SK-N-SH treated with all-trans-retinoic acid at 6 μM for 48 hours (cell line): ENCODE data around the gene LNPK.

Experiments
- ATAC-seq: fragments of 200-7000 bp; cut with Tn5 transposase; 3 replicates; pipeline ENCODE4 v1.9.1; 2020; ENCODE audit warnings: mild to moderate bottlenecking, moderate library complexity
- ARNTL ChIP-seq: fragments of 450-650 bp; formaldehyde crosslinking; IDR thresholded peaks from 2 replicates; pipeline ENCODE4 v1.5.0; 2020; ENCODE audit warnings: low read depth, mild to moderate bottlenecking, moderate library complexity, borderline replicate concordance
- CREB5 ChIP-seq: fragments of 250-450 bp; sonication (Bioruptor Pico); IDR thresholded peaks from 2 replicates; pipeline ENCODE4 v1.5.1; 2020; ENCODE audit warnings: low read depth, mild to moderate bottlenecking, moderate library complexity
- CSDC2 ChIP-seq: fragments of 250-450 bp; sonication (Bioruptor Pico); IDR thresholded peaks from 2 replicates; pipeline ENCODE4 v1.5.0; 2020; ENCODE audit warnings: mild to moderate bottlenecking, moderate library complexity
- CSRNP3 ChIP-seq: fragments of 250-450 bp; sonication (Bioruptor Pico); IDR thresholded peaks from 2 replicates; pipeline ENCODE4 v1.5.1; 2021; ENCODE audit warnings: mild to moderate bottlenecking, moderate library complexity
- GLIS3 ChIP-seq: fragments of 250-450 bp; sonication (Bioruptor Pico); IDR thresholded peaks from 2 replicates; pipeline ENCODE4 v1.5.0; 2020; ENCODE audit warnings: mild to moderate bottlenecking, moderate library complexity
- ISL1 ChIP-seq: fragments of 250-450 bp; sonication (Bioruptor Pico); IDR thresholded peaks from 2 replicates; pipeline ENCODE4 v2.1.2; 2022; ENCODE audit warnings: mild to moderate bottlenecking, moderate library complexity
- OSR1 ChIP-seq: fragments of 250-450 bp; sonication (Bioruptor Pico); IDR thresholded peaks from 2 replicates; pipeline ENCODE4 v1.8.0; 2022; ENCODE audit warnings: moderate library complexity, mild to moderate bottlenecking, inconsistent platforms
- PATZ1 ChIP-seq: fragments of 250-450 bp; sonication (Bioruptor Pico); IDR thresholded peaks from 2 replicates; pipeline ENCODE4 v1.8.0; 2020; ENCODE audit warnings: mild to moderate bottlenecking, moderate library complexity, borderline replicate concordance
- PPARA ChIP-seq: fragments of 250-450 bp; sonication (Bioruptor Pico); IDR thresholded peaks from 2 replicates; pipeline ENCODE4 v1.5.0; 2020; ENCODE audit warnings: mild to moderate bottlenecking, borderline replicate concordance
- SNAI2 ChIP-seq: fragments of 250-450 bp; sonication (Bioruptor Pico); IDR thresholded peaks from 2 replicates; pipeline ENCODE4 v1.5.0; 2020; ENCODE audit warnings: mild to moderate bottlenecking, moderate library complexity
- TCF4 ChIP-seq: fragments of 250-450 bp; sonication (Bioruptor Pico); IDR thresholded peaks from 2 replicates; pipeline ENCODE4 v1.8.0; 2021; ENCODE audit warnings: mild to moderate bottlenecking, moderate library complexity, borderline replicate concordance
- ZC3H10 ChIP-seq: fragments of 250-450 bp; sonication (Bioruptor Pico); IDR thresholded peaks from 2 replicates; pipeline ENCODE4 v1.5.1; 2021; ENCODE audit warnings: mild to moderate bottlenecking, moderate library complexity
- ZFP3 ChIP-seq: fragments of 250-450 bp; sonication (Bioruptor Pico); IDR thresholded peaks from 2 replicates; pipeline ENCODE4 v1.5.0; 2020; ENCODE audit warnings: mild to moderate bottlenecking, moderate library complexity
- ZFP30 ChIP-seq: fragments of 450-650 bp; formaldehyde crosslinking; IDR thresholded peaks from 2 replicates; pipeline ENCODE4 v1.5.0; 2022; ENCODE audit warnings: mild to moderate bottlenecking, moderate library complexity
- ZNF565 ChIP-seq: fragments of 450-650 bp; formaldehyde crosslinking; conservative IDR thresholded peaks from 2 replicates; pipeline ENCODE4 v1.5.0; 2020; ENCODE audit warnings: low read depth, mild to moderate bottlenecking, moderate library complexity
- ZNF70 ChIP-seq: fragments of 450-650 bp; formaldehyde crosslinking; IDR thresholded peaks from 2 replicates; pipeline ENCODE4 v1.5.0; 2020; ENCODE audit warnings: mild to moderate bottlenecking, moderate library complexity
- ZNF8 ChIP-seq: fragments of 450-650 bp; formaldehyde crosslinking; IDR thresholded peaks from 2 replicates; pipeline ENCODE4 v1.5.0; 2020; ENCODE audit warnings: mild to moderate bottlenecking, moderate library complexity
- TF ChIP-seq, protein P1 (sequence below): fragments of 250-450 bp; sonication (Bioruptor Pico); IDR thresholded peaks from 2 replicates; pipeline ENCODE4 v1.5.0; 2020; ENCODE audit warnings: mild to moderate bottlenecking, moderate library complexity
- TF ChIP-seq, protein P2 (sequence below): fragments of 250-450 bp; sonication (Bioruptor Pico); IDR thresholded peaks from 2 replicates; pipeline ENCODE4 v1.8.0; 2021; ENCODE audit warnings: low read depth, mild to moderate bottlenecking, moderate library complexity, borderline replicate concordance

The LNPK gene

GRCh38 chr2:176001916-176002687, at the start of gene LNPK:
LNPK (minus strand) TSS chr2:176002267; CDS start chr2:175995584, 6,683 bp downstream.
- ATAC-seq: peak; percentile 98
- TF ChIP-seq ISL1 (CRISPR knock-in tag) (no peak), ZNF8 (CRISPR knock-in tag) (no peak), ZC3H10 (CRISPR knock-in tag) (no peak), ZFP3 (CRISPR knock-in tag) (peak; percentile 48; the same call in 1 of the 2 replicates), CSRNP3 (CRISPR knock-in tag) (no peak), ZFP30 (no peak)

DNA sequence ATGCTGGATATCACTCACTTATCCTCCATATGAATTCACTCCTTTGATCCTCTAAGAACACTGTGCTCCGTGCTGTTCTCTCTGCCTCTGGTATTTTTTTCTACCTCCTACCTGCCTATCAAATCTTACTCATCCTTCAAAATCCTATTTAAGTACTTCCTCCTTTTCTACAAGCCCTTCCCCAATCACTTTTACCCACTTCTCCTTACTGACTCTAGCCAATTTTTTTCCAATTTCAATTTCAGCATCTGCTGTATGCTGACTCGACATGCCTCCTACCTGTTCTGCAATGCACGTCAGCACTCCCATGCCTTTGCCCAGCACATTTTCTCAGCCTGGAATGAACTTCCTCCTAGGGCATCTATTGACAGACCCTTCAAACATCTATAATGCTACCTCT, 37.3 kb upstream of the LNPK start:
- TF ChIP-seq, protein P1, sequence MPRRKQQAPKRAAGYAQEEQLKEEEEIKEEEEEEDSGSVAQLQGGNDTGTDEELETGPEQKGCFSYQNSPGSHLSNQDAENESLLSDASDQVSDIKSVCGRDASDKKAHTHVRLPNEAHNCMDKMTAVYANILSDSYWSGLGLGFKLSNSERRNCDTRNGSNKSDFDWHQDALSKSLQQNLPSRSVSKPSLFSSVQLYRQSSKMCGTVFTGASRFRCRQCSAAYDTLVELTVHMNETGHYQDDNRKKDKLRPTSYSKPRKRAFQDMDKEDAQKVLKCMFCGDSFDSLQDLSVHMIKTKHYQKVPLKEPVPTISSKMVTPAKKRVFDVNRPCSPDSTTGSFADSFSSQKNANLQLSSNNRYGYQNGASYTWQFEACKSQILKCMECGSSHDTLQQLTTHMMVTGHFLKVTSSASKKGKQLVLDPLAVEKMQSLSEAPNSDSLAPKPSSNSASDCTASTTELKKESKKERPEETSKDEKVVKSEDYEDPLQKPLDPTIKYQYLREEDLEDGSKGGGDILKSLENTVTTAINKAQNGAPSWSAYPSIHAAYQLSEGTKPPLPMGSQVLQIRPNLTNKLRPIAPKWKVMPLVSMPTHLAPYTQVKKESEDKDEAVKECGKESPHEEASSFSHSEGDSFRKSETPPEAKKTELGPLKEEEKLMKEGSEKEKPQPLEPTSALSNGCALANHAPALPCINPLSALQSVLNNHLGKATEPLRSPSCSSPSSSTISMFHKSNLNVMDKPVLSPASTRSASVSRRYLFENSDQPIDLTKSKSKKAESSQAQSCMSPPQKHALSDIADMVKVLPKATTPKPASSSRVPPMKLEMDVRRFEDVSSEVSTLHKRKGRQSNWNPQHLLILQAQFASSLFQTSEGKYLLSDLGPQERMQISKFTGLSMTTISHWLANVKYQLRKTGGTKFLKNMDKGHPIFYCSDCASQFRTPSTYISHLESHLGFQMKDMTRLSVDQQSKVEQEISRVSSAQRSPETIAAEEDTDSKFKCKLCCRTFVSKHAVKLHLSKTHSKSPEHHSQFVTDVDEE (CRISPR knock-in tag): no peak
- TF ChIP-seq, all 23 proteins: peak for 0
- ATAC-seq: no peak

GRCh38 chr2:176038694-176039093, 36.6 kb upstream of the LNPK start:
- TF ChIP-seq PPARA (CRISPR knock-in tag) (no peak), ZC3H10 (CRISPR knock-in tag) (no peak), GLIS3 (CRISPR knock-in tag) (no peak), ZNF565 (CRISPR knock-in tag) (no peak)
- ATAC-seq: no peak

DNA sequence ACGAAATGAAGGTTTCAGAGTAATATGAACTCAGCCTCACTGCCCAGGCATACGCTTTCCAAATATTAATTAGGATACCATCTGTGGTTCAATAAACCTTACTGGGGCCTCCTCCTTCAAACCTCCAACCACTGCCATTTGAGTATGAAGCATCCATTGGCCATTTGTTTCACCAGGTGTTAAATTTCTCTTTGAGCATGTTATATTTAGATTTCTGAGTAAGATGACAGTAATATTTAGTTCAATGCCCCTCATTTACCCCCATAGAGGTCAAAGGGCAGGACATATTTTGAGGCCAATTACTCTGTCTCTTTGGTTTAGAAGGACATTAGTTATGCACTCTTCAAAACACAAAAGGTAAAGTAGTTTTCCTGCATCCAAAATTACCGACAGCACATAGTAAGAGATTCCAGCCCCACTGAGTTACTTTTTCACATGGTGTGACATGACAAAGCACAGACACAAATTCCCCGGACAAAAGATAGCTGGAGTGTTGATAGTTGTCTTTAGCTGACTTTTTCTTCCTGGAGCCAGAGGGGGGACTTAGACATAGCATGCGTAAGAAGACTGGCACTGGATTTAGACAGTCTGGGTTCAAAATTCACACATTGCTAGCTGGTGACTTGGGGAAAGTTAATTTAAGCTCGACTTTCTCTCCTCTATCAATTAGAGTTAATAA, 33.1 kb upstream of the LNPK start:
- no peak for ATAC-seq
- TF ChIP-seq, protein P1 (CRISPR knock-in tag): no peak
- TF ChIP-seq PPARA (CRISPR knock-in tag) (no peak), ZFP3 (CRISPR knock-in tag) (no peak), ARNTL (no peak)
- TF ChIP-seq, all 23 proteins: peak for 0

- TF ChIP-seq SNAI2 (CRISPR knock-in tag): no peak
- no peak for TF ChIP-seq ISL1 (CRISPR knock-in tag)
- no peak for TF ChIP-seq ZFP3 (CRISPR knock-in tag)
- no peak for ATAC-seq
These were observed 25.7 kb upstream of the LNPK start for GRCh38 chr2:176027806-176028205.

- no peak for ATAC-seq
- TF ChIP-seq TCF4 (CRISPR knock-in tag): no peak
- TF ChIP-seq ZNF70 (CRISPR knock-in tag): no peak
- TF ChIP-seq OSR1: no peak
- no peak for TF ChIP-seq CREB5 (CRISPR knock-in tag)
- TF ChIP-seq ISL1 (CRISPR knock-in tag): no peak
- no peak for TF ChIP-seq CSDC2 (CRISPR knock-in tag)
- TF ChIP-seq, protein P2, sequence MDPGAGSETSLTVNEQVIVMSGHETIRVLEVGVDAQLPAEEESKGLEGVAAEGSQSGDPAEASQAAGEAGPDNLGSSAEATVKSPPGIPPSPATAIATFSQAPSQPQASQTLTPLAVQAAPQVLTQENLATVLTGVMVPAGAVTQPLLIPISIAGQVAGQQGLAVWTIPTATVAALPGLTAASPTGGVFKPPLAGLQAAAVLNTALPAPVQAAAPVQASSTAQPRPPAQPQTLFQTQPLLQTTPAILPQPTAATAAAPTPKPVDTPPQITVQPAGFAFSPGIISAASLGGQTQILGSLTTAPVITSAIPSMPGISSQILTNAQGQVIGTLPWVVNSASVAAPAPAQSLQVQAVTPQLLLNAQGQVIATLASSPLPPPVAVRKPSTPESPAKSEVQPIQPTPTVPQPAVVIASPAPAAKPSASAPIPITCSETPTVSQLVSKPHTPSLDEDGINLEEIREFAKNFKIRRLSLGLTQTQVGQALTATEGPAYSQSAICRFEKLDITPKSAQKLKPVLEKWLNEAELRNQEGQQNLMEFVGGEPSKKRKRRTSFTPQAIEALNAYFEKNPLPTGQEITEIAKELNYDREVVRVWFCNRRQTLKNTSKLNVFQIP: no peak
- TF ChIP-seq PATZ1: no peak
- no peak for TF ChIP-seq PPARA (CRISPR knock-in tag)
These were observed 23.9 kb upstream of the LNPK start for GRCh38 chr2:176025932-176026331.
